Measurements from ENCODE around the gene PPP1R27. TPM values are rescaled to one million over a fixed set of nuclear protein-coding genes. Genes with fewer than 3 reads are reported as not detected.

The PPP1R27 gene
- total RNA-seq, 1 experiment from 2014 or later, result not detected

GRCh38 chr17:81863833-81864768 is 29.3 kb upstream of the PPP1R27 start:
- in situ Hi-C loops (cut with HindIII; ENCODE audit: low pct_unique_long_range_greater_than_20kb, low sequenced_read_pairs), result no loop called here
- DNase-seq (ENCODE audit: low read depth), result no peak

- in situ Hi-C loops (cut with HindIII; ENCODE audit: low pct_unique_long_range_greater_than_20kb, low sequenced_read_pairs), result no loop called here
- no peak for DNase-seq (ENCODE audit: low read depth)
These were observed 28.3 kb upstream of the PPP1R27 start for GRCh38 chr17:81863123-81863675.

DNA sequence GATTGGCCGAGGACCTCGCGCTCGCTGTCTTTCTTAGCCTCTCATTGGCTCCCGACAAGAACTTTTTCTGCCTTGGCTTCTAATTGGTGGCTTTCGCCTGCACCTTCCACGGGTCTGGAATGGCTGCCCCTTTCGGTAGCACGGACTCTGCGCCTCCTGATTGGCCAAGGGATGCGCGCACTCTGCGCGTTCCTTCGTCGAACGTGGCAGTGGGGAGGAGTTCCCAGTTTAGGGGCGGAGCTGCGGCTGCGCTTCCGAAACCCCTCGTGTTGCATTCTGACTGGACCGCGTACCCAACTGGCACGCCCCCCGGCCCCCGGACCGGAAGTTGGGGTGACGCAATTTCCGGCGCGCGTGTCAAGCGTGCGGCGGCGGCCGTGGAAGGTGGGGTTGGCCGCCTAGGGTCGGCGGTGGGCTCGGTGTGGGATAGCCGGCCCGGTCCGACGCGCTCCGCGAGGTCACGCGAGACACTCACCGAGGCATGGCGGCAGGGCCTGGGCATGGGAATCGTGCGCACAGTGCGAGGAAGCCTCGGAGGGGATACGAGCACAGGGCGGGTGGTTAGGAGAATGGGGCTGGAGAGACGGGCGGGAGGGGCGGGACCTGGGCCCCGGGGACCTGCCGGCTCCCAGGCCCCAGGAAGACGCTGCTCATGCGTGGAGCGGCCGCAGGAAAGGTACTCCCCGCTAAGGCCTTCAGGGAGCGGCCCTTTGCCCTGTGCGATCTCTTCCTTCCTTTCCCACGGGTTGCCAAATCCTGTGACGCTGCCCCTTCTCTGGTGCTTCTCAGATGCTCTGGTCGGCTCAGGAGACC is 26.1 kb upstream of the PPP1R27 start:
- in situ Hi-C loops (cut with HindIII; ENCODE audit: low pct_unique_long_range_greater_than_20kb, low sequenced_read_pairs), result no loop called here
- peak; percentile 100 for DNase-seq (ENCODE audit: low read depth)

DNA sequence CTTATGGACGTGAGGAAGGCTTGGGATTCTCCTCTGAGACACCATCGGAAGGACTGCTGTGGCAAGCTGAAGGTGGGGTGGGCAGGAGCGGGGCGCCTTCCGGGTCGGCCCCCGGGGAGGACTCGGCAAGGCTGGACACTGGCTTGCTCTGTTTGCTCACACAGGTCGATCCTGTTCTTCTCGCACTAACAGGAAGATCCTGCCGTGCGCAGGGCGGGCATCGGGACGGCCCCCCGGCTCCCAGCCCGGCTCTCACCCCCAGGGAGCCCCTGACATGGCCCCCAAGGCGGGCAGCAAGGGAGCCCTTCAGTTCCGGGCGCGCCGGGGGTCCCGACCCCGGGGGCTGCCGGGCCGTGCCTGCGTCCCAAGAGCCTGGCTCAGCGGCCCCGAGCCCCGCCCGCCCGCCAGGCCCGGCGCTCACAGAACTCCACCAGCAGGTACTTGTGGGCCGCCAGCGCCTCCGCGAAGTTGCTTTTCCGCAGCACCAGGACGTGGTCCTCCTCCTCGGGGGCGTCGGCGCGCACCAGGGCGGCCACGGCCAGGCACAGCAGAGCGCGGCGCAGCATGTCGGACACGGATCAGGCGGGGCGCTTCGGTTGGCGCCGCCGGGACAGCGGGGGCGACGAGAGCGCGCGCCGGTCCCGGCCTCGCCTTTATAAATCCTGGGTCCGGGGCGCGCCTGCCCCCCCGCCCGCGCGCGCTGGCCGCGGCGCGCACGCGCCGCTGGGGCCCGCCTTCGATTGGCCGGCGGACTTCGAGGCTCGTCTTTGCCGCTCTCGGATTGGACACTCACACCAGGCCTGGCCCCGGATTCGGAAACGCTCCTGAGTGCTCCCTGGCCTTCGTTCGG is 25.3 kb upstream of the PPP1R27 start, which contains the start of gene P4HB:
Gene P4HB, minus strand, starts transcription at position 630 of the 850 bp plus-strand sequence. Its CDS starts 64 bp downstream, at position 566.
- in situ Hi-C loops (cut with HindIII; ENCODE audit: low pct_unique_long_range_greater_than_20kb, low sequenced_read_pairs), result no loop called here
- no peak for DNase-seq (ENCODE audit: low read depth)

GRCh38 chr17:81858967-81859905 is 24.4 kb upstream of the PPP1R27 start:
- in situ Hi-C loops (cut with HindIII; ENCODE audit: low pct_unique_long_range_greater_than_20kb, low sequenced_read_pairs), result no loop called here
- no peak for DNase-seq (ENCODE audit: low read depth)

DNA sequence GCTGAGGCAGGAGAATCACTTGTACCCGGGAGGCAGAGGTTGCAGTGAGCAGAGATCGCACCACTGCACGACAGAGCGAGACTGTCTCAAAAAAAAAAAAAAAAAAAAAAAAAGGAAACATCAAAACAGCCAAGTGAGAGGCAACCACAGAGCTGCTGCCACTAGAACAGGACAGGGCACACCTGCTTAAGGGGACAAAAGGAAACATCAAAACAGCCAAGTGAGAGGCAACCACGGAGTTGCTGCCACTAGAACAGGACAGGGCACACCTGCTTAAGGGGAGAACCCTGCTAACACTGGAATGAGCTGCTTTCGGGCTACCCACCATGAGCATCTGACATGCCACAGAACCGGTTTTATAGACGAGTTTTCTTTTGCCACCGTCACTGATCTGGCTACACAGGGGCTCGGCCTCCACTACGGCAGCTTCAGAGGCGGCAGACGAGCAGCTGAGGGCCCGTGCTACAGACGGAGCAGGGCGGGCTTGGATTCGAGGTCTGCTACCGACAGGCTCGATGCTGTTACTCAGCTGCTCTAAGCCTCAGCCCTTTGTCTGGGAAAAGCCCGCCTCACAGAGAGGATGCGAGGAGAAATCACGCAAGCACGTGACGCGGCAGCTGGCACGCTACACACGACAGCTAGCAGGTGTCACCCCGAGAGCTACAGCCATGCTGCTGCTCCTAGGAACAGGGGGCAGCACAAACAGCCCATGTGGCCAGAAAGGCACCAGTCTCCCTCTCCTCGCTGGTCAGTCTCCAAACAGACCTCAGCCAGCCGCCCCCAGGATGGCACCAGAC is 23.5 kb upstream of the PPP1R27 start:
- DNase-seq (ENCODE audit: low read depth), result no peak
- in situ Hi-C loops (cut with HindIII; ENCODE audit: low pct_unique_long_range_greater_than_20kb, low sequenced_read_pairs), result no loop called here

GRCh38 chr17:81854974-81855774 is 20.3 kb upstream of the PPP1R27 start:
- DNase-seq (ENCODE audit: low read depth), result no peak
- in situ Hi-C loops (cut with HindIII; ENCODE audit: low pct_unique_long_range_greater_than_20kb, low sequenced_read_pairs), result no loop called here

DNA sequence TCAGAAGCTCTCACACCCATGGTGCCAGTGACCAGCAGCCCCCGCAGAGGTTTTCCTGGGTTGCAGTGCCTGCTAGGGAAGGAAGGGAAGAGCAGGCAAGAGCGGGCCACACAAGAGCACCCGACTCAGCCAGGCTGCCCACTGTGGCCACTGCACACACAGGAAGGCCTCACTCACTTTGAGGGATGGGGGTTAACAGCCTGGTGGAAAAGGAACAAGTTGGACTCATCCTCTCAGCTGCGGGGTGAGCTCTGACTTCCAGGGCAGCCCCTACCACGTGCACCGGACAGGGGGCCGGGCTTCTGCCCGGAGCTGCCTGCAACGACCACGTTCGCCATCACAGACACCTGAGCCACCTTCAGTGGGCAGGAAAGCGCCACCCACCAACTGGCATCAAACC is 17.4 kb upstream of the PPP1R27 start:
- DNase-seq (ENCODE audit: low read depth), result no peak
- in situ Hi-C loops (cut with HindIII; ENCODE audit: low pct_unique_long_range_greater_than_20kb, low sequenced_read_pairs), result no loop called here

- in situ Hi-C loops (cut with HindIII; ENCODE audit: low pct_unique_long_range_greater_than_20kb, low sequenced_read_pairs), result no loop called here
- no peak for DNase-seq (ENCODE audit: low read depth)
These were observed 16.6 kb upstream of the PPP1R27 start for GRCh38 chr17:81851423-81851822.

DNA sequence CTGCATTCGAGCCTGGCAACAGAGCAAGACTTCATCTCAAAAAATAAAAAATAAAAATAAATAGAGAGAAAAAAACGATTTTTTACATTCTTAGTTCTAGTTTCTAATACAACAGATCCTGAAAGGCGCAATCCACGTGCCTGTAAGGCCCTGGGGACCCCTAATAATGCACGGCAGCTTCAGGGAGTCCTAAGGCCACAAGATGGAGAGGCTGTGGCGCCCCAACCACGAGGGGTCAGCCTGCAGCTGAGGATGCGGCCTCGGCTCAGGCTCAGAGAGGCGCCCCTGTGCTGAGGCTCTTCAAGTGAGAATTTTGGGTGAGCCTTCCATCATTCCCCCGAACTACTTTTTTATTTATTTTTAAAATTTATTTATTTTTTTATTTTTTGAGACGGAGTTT is 14.6 kb upstream of the PPP1R27 start:
- no peak for DNase-seq (ENCODE audit: low read depth)
- in situ Hi-C loops (cut with HindIII; ENCODE audit: low pct_unique_long_range_greater_than_20kb, low sequenced_read_pairs), result no loop called here

GRCh38 chr17:81846743-81847689 is 12.2 kb upstream of the PPP1R27 start:
- in situ Hi-C loops (cut with HindIII; ENCODE audit: low pct_unique_long_range_greater_than_20kb, low sequenced_read_pairs), result no loop called here
- no peak for DNase-seq (ENCODE audit: low read depth)

DNA sequence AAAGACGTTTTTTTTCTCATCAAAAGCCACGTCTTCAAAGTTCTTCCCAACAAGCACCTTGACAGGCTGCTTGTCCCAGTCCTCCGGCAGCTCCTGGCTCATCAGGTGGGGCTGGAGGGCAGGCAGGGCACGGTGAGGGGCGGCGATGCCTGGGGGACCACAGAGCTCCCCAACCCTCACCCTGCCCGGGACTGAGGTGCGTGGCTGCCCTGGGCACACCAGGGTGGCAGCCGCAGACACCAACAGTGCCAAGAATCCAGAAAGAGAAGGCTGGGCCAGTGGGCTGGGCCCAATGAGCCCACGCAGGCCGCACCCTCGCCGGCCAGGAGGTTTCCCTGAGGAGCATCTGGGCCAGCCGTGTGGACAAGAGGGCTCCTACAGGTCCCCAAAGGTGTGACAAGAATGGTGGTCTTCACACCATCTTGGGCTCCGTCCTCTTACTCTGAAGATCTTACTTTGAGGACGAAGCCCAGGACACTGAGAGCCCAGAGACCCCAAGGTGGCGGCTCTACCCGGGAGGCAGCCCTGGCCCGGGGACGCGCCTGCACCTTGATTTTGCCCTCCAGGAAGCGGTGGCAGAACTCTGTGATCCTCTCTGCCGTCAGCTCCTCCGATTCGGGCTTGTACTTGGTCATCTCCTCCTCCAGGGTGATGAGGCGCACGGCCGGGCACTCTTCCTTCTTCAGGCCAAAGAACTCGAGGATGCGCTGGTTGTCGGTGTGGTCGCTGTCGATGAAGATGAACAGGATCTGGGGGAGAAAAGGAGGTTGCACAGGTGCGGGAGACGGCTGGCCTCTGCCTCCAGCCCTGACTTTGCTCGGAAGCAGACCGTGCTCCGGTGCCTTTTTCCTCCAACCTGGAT is 11.3 kb upstream of the PPP1R27 start:
- in situ Hi-C loops (cut with HindIII; ENCODE audit: low pct_unique_long_range_greater_than_20kb, low sequenced_read_pairs), result no loop called here

GRCh38 chr17:81845361-81845760 is 10.5 kb upstream of the PPP1R27 start:
- no peak for DNase-seq (ENCODE audit: low read depth)
- in situ Hi-C loops (cut with HindIII; ENCODE audit: low pct_unique_long_range_greater_than_20kb, low sequenced_read_pairs), result no loop called here

More for the DNA sequence above, 11.3 kb upstream of the PPP1R27 start:
- no peak for DNase-seq (ENCODE audit: low read depth)

DNA sequence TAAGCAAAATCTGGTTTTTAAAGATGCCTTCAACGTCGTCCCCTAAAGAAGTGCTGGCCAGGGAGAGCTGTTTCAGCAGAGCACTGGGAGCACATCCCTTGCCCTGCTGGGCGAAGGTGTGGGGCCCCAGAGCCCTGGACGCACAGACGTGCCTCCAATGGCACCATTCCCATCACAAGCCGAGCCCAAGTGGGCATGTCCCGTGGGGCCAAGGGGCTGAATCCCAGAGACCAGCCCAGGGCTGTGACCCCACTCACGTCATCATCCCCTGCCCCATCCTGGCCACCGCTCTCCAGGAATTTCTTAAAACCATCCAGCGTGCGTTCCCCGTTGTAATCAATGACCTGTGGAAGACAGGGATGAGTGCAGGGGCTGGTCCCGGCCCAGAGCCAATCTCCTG is 10.0 kb upstream of the PPP1R27 start:
- in situ Hi-C loops (cut with HindIII; ENCODE audit: low pct_unique_long_range_greater_than_20kb, low sequenced_read_pairs), result no loop called here
- DNase-seq (ENCODE audit: low read depth), result no peak
